T-helper 1 cell (primary cell): Measurements from ENCODE around the gene KCTD4.
"Not testable (repeated sequence)": the region's sequence is repeated elsewhere in the genome, so short reads cannot be mapped to it uniquely, and the experiment has no call there.

ENCODE experiments used
- DNase-seq, 5 donors: peaks; one replicate each; pipeline ENCODE4 v3.0.0-alpha.2; 2012 to 2020

KCTD4 gene

GRCh38 chr13:45215392-45216077 lies 14.7 kb upstream of the KCTD4 start:
- no peak for DNase-seq

DNA sequence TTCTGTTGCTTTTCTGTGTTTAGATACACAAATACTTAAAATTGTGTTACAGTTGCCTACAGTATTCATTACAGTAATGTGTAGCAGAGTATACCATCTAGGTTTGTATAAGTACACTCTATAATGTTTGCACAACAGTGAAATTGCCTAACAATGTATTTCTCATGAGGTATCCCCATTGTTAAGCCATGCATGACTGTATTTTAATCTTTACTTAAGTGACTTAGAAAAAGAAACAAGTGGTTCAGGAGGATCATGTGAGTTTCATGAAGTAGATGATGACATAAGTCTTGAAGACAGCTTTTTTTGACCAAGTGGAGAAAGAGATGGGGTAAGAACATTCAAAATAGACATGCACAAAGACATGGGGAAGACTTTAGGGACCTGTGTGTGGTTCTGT lies 8.4 kb upstream of the KCTD4 start:
- no peak for DNase-seq

DNA sequence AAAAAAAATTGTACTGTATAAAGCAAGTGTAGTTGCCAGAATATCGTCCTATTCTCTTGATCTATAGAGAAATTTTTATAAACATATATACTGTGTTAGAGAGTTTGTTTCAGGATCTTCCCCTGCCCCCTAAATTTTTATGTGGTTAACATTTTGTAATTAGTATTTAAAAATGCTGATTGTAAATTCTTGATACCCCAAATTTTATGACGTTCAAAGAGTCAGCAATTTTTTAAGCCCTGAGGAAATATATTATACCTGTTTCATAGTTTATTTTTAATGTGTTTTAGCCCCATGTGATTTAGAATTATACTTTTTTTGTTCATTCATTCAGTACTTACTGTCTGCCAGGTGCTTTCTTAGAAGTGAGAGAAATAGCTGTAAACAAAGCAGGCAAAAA lies 7.3 kb upstream of the KCTD4 start:
- no peak for DNase-seq

- no peak for DNase-seq
These were observed 6.5 kb upstream of the KCTD4 start for GRCh38 chr13:45207319-45207718.

GRCh38 chr13:45206340-45206739 lies 5.5 kb upstream of the KCTD4 start:
- peak in 1 of 5 donors; percentile 20 for DNase-seq

DNA sequence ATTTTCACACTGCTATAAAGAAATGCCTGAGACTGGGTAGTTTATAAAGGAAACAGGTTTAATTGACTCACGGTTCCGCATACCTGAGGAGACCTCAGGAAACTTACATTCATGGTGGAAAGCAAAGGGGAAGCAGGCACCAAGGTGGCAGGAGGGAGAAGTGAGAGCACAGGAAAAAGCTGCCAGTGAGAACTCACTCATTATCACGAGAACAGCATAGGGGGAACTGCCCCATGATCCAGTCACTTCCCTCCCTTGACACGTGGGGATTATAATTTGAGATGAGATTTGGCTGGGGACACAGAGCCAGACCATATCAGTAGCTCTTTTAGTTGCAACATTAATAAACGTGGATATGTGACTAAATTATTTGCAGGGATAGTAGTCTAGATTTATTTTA lies 4.3 kb upstream of the KCTD4 start:
- DNase-seq = no peak

DNA sequence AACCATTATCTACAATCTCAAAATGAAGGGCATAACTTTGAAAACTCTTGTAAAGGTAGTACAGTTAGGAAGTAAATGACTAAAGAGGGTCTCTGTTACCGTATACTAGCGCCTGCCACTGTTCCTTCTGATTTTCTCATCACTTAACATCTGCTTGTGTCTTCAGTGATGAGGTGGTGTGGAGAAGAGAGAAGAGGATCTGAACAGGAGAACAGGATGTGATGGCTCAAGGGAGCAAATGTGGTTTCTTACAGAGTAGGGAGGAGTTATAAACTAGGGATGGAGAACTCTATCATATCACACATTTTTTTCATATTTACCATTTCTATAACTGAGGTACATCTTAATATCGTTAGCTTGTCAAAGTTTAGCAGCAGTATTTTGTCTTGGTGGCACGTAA lies 1.1 kb downstream of the KCTD4 start:
- DNase-seq = no peak

DNA sequence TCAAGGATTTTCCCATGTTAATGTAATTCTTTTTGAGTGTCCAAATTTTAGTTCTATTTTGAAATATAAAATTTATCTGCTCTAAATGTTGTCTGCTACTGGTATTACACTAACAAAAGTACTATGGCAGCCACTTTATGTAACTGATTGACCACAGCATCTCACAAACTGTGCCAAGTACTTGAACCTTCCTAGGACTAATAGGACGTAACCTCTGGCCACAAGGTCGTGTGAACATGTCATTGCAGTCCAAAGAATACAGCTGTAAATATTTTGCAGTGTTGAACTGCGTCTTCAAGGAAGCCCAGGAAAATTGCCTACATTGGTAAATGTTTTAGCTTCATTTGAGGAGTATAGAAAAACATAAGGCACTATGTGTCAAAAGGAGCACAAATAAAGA lies 1.9 kb downstream of the KCTD4 start:
- no peak for DNase-seq

DNA sequence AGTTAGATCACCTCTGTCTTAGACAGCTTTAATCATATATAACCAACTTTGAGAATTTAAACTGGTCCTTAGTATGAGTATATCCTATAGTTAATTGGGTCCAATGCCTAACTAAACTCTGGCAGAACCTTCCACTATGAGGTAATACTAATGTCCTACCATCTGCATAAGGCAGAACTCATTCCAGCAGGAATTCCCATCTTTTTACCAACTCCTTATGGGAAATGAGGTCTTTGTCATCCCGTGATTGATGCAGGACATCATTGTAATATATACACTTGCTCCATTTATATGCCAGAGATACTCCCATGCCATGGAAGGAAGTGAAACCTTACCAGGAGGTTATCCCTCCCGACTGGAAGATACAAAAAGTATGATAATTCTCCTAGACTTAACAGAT lies 2.8 kb downstream of the KCTD4 start:
- no peak for DNase-seq

GRCh38 chr13:45196622-45197021 lies 4.2 kb downstream of the KCTD4 start:
- DNase-seq = no peak

DNA sequence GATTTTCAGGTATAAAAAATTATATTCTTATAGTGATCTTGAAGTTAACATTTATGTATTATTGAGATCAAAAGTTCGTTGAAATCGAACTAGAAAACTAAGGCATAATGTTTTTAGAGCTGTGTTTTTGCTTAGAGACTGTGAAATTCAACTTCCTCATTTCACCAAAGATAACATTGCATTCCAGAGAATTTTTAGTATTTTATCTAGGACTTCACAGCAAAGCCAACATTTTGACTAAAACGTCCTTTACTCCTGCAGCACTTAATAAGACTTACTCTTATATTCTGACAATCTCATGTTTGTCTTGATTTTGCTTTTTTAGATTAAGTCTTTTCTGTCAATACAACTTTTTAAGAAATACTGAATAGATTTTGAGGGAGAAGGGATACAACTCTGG lies 4.7 kb downstream of the KCTD4 start:
- no peak for DNase-seq

GRCh38 chr13:45195421-45195820 lies 5.4 kb downstream of the KCTD4 start:
- no peak for DNase-seq

- no peak for DNase-seq
These were observed 6.5 kb downstream of the KCTD4 start for GRCh38 chr13:45194081-45194939.

DNA sequence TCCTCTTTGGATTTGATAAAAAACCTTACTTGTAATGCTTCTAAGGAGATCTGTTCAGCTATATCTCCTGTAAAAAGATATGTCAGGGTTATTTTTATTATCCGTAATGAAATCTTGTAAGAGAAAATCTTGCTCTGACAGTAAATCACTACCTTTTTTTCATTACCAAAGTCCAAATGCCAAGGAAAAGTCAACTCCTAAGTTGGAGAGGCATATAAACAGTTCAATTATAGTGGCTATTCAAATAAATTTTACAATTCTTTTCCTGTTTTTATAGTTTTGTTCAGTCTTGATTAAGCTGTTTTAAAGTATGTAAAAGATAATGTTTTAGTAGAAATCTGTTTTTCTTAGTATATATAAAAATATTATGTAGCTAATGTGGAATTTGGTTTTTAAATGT lies 9.0 kb downstream of the KCTD4 start:
- no peak for DNase-seq

DNA sequence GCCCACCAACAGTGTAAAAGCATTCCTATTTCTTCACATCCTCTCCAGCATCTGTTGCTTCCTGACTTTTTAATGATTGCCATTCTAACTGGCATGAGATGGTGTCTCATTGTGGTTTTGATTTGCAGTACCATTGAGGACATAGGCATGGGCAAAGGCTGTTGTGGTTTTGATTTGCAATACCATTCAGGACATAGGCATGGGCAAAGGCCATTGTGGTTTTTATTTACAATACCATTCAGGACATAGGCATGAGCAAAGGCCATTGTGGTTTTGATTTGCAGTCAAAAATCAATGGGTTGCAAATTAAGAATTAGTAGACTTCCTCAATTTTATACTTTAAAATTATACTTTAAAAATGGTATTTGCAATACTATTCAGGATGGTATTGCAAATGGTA lies 11.3 kb downstream of the KCTD4 start:
- not testable (repeated sequence) for DNase-seq

DNA sequence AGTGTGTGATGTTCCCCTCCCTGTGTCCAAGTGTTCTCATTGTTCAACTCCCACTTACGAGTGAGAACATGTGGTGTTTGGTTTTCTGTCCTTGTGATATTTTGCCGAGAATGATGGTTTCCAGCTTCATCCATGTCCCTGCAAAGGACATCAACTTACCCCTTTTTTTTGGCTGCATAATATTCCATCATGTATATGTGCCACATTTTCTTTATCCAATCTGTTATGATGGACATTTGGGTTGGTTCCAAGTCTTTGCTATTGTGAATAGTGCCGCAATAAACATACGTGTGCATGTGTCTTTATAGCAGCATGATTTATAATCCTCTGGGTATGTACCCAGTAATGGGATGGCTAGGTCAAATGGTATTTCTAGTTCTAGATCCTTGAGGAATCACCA lies 11.8 kb downstream of the KCTD4 start:
- DNase-seq = not testable (repeated sequence)

GRCh38 chr13:45185286-45185685 lies 15.6 kb downstream of the KCTD4 start:
- no peak for DNase-seq

DNA sequence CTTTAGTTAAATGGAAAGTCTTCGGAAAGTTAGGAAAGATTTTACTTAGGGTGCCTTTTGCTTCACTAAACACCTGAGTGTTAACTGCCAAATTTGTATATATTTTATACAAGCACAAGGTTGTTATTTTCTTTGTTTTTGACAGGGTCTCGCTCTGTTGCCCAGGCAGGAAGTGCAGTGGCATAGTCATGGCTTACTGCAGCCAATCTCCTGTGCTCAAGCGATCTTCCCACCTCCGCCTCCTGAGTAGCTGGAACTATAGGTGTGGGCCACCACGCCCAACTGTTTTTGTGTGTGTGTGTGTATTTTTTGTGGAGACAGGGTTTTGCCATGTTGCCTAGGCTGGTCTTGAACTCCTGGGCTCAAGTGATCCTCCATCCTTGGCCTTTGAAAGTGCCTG lies 16.2 kb downstream of the KCTD4 start:
- no peak for DNase-seq

DNA sequence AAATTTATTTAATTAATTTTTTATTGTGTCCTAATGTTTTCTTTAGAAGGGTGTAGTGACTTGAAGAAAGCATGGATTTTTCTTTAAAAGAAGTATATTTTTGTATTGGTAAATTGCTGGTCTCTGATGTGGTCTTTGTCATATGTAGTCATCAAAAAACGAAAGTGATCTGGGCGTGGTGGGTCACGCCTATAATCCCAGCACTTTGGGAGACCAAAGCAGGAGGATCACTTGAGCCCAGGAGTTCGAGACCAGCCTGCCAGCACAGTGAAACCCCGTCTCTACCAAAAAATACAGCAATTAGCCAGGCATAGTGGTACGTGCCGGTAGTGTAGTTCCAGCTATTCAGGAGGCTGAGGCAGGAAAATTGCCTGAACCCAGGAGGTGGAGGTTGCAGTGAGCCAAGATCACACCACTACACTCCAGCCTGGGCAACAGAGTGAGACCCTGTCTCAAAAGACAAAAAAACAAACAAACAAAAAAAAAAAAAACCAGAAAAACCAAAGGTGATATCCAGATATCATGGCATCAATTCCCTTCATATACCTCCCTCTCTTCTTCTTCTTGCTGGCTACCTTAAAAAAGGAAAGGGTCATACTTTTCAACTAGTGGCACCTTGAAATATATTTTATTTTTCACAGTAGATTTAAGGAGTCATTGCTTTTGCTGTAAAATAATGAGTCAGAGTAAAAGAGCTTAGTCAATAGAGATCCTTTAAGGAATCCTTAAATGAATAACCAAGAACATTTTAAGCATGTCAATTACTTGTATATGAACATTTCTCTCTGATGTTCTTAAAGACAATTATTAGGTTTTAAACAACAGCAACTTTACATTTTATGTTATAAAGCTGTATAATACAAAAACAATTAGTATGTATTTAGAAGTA lies 19.9 kb downstream of the KCTD4 start:
- DNase-seq = no peak

- DNase-seq = no peak
These were observed 20.5 kb downstream of the KCTD4 start for GRCh38 chr13:45180303-45180702.

DNA sequence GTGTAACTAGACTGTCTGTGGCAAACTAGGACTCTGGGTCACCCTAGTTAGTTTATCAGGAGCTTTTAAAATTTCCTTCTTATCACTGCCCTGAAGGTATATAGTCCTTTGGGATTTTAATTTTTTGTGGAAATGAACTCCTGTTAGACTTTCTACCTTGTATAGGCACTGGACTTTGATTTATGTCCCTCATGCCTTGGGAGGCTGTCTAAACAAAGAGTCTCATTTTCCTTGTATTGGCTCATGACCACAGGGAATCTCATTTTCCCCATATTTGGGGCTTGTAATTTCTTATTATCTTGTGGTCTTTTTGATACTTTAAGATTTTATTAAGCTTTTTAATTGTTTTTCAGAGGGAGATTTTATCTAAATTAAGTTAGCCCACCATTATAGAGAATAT lies 21.4 kb downstream of the KCTD4 start:
- DNase-seq = no peak

DNA sequence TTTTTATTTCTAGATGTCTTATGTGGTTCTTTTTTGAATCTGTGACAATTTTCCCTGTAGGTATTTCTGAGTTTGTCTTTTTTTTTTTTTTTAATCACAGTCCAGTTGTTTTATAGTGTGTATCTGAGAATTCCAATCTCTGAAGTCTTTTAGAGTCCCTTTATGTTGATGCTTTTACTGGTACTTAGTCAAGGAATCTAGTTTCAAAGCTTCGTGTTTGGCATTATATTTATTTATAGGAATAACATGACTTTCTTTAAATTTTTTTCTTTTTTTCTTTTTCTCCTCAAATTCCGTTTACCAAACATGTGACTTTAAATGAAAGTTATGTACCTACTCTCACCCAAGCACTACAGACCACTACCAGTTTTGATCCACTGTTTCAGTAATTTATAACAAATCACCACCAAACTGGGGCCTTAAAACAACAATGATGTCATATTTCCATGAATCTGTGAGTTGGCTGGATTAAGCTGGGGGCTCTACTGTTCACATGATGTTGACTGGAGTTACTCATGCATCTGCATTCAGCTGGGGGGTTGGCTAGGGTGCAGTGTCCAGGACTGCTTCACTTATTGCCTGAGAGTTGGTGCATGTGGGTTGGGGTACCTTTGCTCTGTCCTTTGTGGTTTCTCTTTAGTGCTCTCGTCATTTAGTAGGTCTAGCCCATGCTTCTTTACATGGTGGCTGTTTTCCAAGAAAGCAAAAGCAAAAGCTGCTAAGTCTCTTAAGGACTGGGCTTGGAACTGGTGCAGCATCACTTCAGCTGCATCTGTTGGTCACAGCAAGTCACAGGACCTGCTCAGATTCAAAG lies 22.3 kb downstream of the KCTD4 start:
- DNase-seq = peak in 1 of 5 donors; percentile 22
